Thyroid gland (tissue), 4 donors: ENCODE measurements around the gene AP2B1. TPM values are rescaled to one million over a fixed set of nuclear protein-coding genes. Genes with fewer than 3 reads are reported as not detected.
A peak's percentile ranks its signal among the peaks of the same experiment; 100 is the strongest.

Experiments
- DNase-seq, 2 donors: peaks; one replicate each; pipeline ENCODE4 v3.0.0-alpha.2; 2019
- H3K27ac ChIP-seq, 3 donors: fragments of 200-600 bp; sonication (generic); 1 replicate in 2 of 3; 2 replicates in 1 of 3; pipeline ENCODE4 v1.5.1; 2016 to 2019; ENCODE audit warnings: mild to moderate bottlenecking in 1 of 3, moderate library complexity in 1 of 3
- H3K27me3 ChIP-seq: fragments of 200-600 bp; sonication (generic); one replicate; pipeline ENCODE4 v1.5.1; 2019
- H3K36me3 ChIP-seq, 2 donors: fragments of 200-600 bp; sonication (generic); one replicate each; pipeline ENCODE4 v1.5.1; 2016 to 2019
- H3K4me1 ChIP-seq, 2 donors: fragments of 200-600 bp; sonication (generic); one replicate each; pipeline ENCODE4 v1.5.1; 2017 to 2019
- H3K4me3 ChIP-seq, 3 donors: fragments of 200-600 bp; sonication (generic); replicated peaks in 1 of 3; 1 replicate in 2 of 3; 2 replicates in 1 of 3; pipeline ENCODE4 v1.5.1; 2016; ENCODE audit warnings: mild to moderate bottlenecking in 1 of 3
- H3K9me3 ChIP-seq: fragments of 200-600 bp; sonication (generic); one replicate; pipeline ENCODE4 v1.5.1; 2017
- POLR2A ChIP-seq, 2 donors: fragments of 450-650 bp; IDR thresholded peaks; one replicate each; pipeline ENCODE4 v1.6.1; 2017; ENCODE audit warnings: antibody characterized with exemption in 2 of 2, mild to moderate bottlenecking in 2 of 2, moderate library complexity in 1 of 2
- WGBS, 2 donors: methylation state at CpG; one replicate each; pipeline ENCODE4 v1.1.5; 2017; 5-methylcytosine and 5-hydroxymethylcytosine counted together
- intact Hi-C: fragments of 100-400 bp; cut with DNase I; formaldehyde crosslinking; loops from one replicate; pipeline ENCODE4 v1.15.1; 2023
- total RNA-seq, 4 donors: library from RNA; depleted of rRNA; stranded (reverse); fragments of >200 nt; gene quantifications; one replicate each; pipeline ENCODE4 v1.2.3, GENCODE V29; 2016
- TF ChIP-seq, protein P1 (sequence below), 6 experiments: fragments of 200-600 bp in 3 of 6; fragments of 450-650 bp in 3 of 6; sonication (generic) in 3 of 6; IDR thresholded peaks; one replicate each; pipeline ENCODE4 v1.5.1; 2016 to 2019; ENCODE audit warnings: antibody characterized with exemption in 6 of 6, mild to moderate bottlenecking in 2 of 6, inconsistent platforms in 1 of 6, moderate library complexity in 1 of 6

AP2B1 gene
- total RNA-seq = 100 to 1,000 TPM; 105 to 162 (median 122) TPM

DNA sequence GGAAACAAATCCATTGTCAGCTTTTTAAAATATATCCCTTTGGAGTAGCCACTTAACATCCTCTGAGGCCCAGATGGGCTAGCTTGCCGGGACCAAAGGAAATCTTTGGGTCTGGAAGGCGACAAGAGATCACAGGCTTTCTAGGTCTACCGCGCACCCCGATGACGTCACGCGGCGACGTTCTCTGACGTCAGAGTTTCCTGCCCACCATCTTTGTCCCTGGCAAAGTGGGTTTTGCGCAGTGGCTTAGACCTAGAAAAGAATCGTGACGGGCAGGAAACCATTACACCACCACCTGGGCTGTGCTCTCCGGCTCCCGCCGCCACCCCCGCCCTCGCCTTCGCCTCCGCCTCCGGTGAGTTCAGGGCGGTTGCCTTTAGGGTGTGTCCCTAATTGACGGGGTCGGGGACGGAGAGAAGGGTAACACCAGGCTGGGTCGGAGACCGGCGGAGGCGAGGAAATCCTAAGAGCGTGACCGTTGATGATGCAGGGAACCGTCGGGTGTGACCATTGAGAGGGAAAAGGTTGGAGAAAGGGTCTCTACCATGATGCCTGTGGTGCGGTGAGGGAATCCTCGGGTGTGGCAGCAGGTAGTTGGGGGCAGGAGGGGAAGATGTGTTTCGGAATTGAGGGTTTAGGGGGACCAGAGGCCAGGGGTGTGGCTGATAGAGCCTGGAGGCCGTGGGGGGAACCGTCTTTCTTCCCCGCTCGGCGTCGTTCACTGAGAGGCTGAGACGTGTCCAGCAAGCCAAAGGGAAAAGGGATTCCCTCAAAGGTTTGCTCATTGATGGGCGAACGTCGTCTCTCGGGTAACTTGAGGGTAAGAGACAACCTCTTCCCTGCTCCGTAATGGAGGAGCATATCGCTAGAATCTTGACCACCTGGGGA, at the start of gene AP2B1:
AP2B1 (plus strand) TSS at position 249 of the 888 bp plus-strand sequence. CDS start 6,709 bp downstream, outside the sequence.
- Histone ChIP-seq H3K27ac (peak within 1 kb of the TSS; percentile 81 to 89 (median 86)), H3K36me3 (no peaks in the 10 kb centered on the region), H3K4me3 (peak within 1 kb of the TSS; percentile 69 to 100 (median 94)), H3K27me3 (no peaks in the 10 kb centered on the region), H3K4me1 (peaks cover 8 to 16% of the 10 kb centered on the region in 2 donors), H3K9me3 (no peaks in the 10 kb centered on the region)
- TF ChIP-seq, protein P1, sequence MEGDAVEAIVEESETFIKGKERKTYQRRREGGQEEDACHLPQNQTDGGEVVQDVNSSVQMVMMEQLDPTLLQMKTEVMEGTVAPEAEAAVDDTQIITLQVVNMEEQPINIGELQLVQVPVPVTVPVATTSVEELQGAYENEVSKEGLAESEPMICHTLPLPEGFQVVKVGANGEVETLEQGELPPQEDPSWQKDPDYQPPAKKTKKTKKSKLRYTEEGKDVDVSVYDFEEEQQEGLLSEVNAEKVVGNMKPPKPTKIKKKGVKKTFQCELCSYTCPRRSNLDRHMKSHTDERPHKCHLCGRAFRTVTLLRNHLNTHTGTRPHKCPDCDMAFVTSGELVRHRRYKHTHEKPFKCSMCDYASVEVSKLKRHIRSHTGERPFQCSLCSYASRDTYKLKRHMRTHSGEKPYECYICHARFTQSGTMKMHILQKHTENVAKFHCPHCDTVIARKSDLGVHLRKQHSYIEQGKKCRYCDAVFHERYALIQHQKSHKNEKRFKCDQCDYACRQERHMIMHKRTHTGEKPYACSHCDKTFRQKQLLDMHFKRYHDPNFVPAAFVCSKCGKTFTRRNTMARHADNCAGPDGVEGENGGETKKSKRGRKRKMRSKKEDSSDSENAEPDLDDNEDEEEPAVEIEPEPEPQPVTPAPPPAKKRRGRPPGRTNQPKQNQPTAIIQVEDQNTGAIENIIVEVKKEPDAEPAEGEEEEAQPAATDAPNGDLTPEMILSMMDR (IDR thresholded peaks at IDR 0.05) = peak in 1 of 6 experiments; percentile 46
- TF ChIP-seq POLR2A (IDR thresholded peaks at IDR 0.05) = peak in 1 of 2 donors; percentile 76
- intact Hi-C loops = no loop called here
- 1% methylated on average over 37 to 43 of the region's 50 CpGs for WGBS, 2 donors
- peak; percentile 86 to 89 for DNase-seq

DNA sequence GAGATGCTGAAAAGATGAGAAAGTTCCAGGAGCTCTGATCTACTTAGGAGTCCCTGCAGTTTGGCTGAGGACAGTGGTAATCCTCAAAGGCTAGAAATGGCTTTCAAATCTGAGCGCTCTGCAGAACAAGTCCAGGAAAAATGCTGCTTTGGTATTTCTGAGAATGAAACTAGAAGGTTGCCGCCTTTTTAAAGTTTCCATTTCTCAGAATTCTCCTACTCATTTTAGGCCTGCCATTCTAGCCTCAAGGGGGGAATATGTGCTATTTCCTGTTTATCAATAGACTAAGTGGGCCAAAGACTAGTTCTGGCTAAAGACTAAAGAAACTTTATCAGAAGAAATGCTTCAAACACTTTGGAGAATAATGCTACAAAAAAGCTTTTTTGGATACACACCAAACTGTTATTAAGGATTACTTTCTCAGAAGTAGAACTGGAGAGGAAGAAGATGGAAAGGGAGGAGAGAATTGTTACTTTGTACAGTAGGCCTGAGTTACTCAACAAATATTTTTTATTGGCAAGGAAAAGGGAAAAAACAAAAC, 49.5 kb upstream of the AP2B1 start, which contains the start of gene SLFN12L:
SLFN12L (minus strand) TSS at position 78 of the 541 bp plus-strand sequence. CDS start 15,314 bp downstream, outside the sequence.
- Histone ChIP-seq H3K9me3 (no peaks in the 10 kb centered on the region), H3K27ac (peak within 1 kb of the TSS; percentile 15 to 36 (median 25)), H3K4me1 (peaks cover 0 to 3% of the 10 kb centered on the region in 2 donors), H3K4me3 (no peak within 1 kb of the TSS), H3K36me3 (no peaks in the 10 kb centered on the region), H3K27me3 (no peaks in the 10 kb centered on the region)
- 75 to 77% methylated on average over 2 of the region's 2 CpGs for WGBS, 2 donors
- TF ChIP-seq, protein P1 (IDR thresholded peaks at IDR 0.05) = no peak
- TF ChIP-seq POLR2A (IDR thresholded peaks at IDR 0.05) = no peak
- no peak for DNase-seq
- intact Hi-C loops = loop anchor here (10.0 kb wide), 1 partner anchor 363 kb away; no protein-coding TSS in a partner anchor

DNA sequence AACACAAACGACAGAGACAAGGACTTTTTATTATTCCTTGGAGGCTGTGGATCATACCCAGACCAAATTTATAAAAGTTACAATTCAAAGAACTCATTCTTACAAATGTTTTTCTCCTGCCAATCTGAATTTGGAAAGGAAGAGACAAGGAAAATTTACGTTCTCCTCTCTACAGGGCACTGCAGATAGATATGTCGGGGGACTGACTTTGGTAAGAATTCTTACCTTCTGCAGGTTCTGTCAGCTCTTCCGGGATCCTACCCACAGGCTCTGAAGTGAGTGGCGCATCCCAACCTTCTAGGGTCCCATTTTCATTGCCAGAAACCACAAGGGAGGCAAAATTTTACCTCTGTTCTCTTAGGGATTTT, 47.5 kb upstream of the AP2B1 start:
- Histone ChIP-seq H3K27ac (no peak overlapping the region), H3K27me3 (no peaks in the 10 kb centered on the region), H3K4me1 (peaks cover 0 to 3% of the 10 kb centered on the region in 2 donors), H3K36me3 (no peaks in the 10 kb centered on the region), H3K4me3 (no peak overlapping the region), H3K9me3 (no peaks in the 10 kb centered on the region)
- intact Hi-C loops = loop anchor here (10.0 kb wide), 1 partner anchor 365 kb away; no protein-coding TSS in a partner anchor
- DNase-seq = no peak
- TF ChIP-seq, protein P1 (IDR thresholded peaks at IDR 0.05) = no peak
- TF ChIP-seq POLR2A (IDR thresholded peaks at IDR 0.05) = no peak
- WGBS, 2 donors = 46 to 53% methylated on average over 5 of the region's 5 CpGs

DNA sequence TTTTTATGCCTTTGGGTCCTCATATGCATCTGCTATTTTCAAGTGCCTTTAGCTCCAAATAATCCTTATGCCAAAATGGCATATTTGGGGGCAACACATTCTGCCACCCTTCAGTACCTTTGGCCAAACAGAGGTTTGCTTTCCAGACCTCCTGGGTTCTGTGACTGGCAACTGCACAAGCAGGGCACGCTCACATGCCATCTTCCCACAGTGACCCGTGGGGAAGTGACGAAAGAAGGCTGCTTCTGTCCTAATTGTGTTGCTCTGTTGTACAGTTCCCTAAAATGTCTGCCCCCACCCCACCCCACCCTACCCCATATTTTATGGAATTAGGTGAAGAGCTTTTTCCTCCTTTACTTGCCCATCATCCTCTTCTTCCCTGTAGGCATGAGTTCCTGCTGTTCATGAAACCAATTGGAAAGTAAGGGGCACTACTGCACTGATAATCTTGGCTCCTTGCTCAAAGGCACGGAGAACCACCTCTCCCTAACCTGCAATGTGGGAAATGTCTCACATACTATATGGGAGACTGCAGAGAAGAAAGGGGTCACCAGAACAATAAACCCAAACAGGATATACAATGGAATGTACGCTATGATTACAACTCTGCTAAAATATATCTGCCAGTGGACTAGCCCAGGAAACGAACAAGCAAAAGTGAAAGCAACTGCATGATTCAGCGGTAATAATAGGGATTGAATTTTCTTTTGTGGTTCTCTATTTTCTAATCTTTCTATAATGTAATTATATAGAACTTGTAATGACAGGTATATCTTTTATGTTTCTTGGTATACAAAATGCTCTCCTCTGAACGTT, 46.3 kb upstream of the AP2B1 start:
- peak in 1 of 2 donors; percentile 15 for DNase-seq
- TF ChIP-seq, protein P1 (IDR thresholded peaks at IDR 0.05) = no peak
- TF ChIP-seq POLR2A (IDR thresholded peaks at IDR 0.05) = no peak
- no peak overlapping the region for H3K4me3 ChIP-seq
- peaks cover 3% of the 10 kb centered on the region for H3K27me3 ChIP-seq
- no peaks in the 10 kb centered on the region for H3K9me3 ChIP-seq
- H3K27ac ChIP-seq = peak overlapping the region in 2 of 3 donors; percentile 46 to 51
- peaks cover 0 to 3% of the 10 kb centered on the region in 2 donors for H3K4me1 ChIP-seq
- 55 to 62% methylated on average over 8 of the region's 8 CpGs for WGBS, 2 donors
- no peaks in the 10 kb centered on the region for H3K36me3 ChIP-seq
- intact Hi-C loops = no loop called here
